HFFc6 (cell line): Measurements from ENCODE around the gene GJA3. TPM values are rescaled to one million over a fixed set of nuclear protein-coding genes. Genes with fewer than 3 reads are reported as not detected.

Experiments used
- DNase-seq: peaks from one replicate; pipeline ENCODE4 v3.0.0-alpha.2; 2018
- H3K27ac Mint-ChIP-seq: 2 replicates; pipeline ENCODE4 v1.8.0; 2020; ENCODE audit warnings: mild to moderate bottlenecking, mixed read lengths
- H3K27me3 Mint-ChIP-seq: 2 replicates; pipeline ENCODE4 v1.8.0; 2021; ENCODE audit warnings: mild to moderate bottlenecking, moderate library complexity, mixed read lengths; ENCODE audit not compliant: insufficient read depth
- H3K36me3 Mint-ChIP-seq: 2 replicates; pipeline ENCODE4 v1.8.0; 2021; ENCODE audit warnings: low read depth, mixed read lengths
- H3K4me1 Mint-ChIP-seq: 2 replicates; pipeline ENCODE4 v1.8.0; 2020; ENCODE audit warnings: low read depth, mixed read lengths
- H3K4me3 Mint-ChIP-seq: 2 replicates; pipeline ENCODE4 v1.8.0; 2020; ENCODE audit warnings: mild to moderate bottlenecking, moderate library complexity, mixed read lengths
- H3K9me3 Mint-ChIP-seq: 2 replicates; pipeline ENCODE4 v1.8.0; 2020; ENCODE audit warnings: mild to moderate bottlenecking, mixed read lengths
- total RNA-seq, 6 experiments: library from RNA; stranded (reverse); fragmentation: NEBNext Ultra II Directional; extraction: Animal tissue kit (Norgen Biotek cat#: 25700); gene quantifications; 2 replicates in 1 of 6; 3 replicates in 5 of 6; pipeline ENCODE4 v1.2.3, GENCODE V29; 2021
- TF ChIP-seq, protein P1 (sequence below): fragments of 200-600 bp; sonication (generic); IDR thresholded peaks from 2 replicates; pipeline ENCODE4 v1.5.0; 2021; ENCODE audit warnings: antibody characterized with exemption, mild to moderate bottlenecking

GJA3 gene
- total RNA-seq, 6 experiments from 2014 or later: 0.09 to 0.14 (median 0.11) TPM

DNA sequence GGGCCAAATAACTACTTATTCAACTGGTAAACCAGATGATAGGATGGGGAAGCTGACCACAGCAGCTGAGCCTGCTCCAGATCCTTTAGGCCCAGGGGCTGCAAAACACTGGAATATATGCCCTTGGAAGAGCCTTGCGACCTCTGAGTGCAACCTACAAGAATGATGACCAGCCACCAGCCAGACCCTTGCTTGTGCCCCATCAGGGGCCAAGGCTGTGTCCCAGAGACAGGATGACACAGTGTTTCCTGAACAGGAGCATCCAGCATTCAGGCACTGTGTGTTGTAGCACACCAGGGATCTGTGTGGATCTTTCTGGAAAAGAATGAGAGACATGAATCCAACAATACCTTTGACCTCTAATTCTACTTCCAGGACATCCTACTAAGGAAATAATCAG is 14.5 kb downstream of the GJA3 start:
- H3K27ac Mint-ChIP-seq: no peak overlapping the region
- peaks cover 68% of the 10 kb centered on the region for H3K27me3 Mint-ChIP-seq
- no peaks in the 10 kb centered on the region for H3K4me1 Mint-ChIP-seq
- no peaks in the 10 kb centered on the region for H3K36me3 Mint-ChIP-seq
- no peak overlapping the region for H3K4me3 Mint-ChIP-seq
- DNase-seq: no peak
- H3K9me3 Mint-ChIP-seq: no peaks in the 10 kb centered on the region
- TF ChIP-seq, protein P1, sequence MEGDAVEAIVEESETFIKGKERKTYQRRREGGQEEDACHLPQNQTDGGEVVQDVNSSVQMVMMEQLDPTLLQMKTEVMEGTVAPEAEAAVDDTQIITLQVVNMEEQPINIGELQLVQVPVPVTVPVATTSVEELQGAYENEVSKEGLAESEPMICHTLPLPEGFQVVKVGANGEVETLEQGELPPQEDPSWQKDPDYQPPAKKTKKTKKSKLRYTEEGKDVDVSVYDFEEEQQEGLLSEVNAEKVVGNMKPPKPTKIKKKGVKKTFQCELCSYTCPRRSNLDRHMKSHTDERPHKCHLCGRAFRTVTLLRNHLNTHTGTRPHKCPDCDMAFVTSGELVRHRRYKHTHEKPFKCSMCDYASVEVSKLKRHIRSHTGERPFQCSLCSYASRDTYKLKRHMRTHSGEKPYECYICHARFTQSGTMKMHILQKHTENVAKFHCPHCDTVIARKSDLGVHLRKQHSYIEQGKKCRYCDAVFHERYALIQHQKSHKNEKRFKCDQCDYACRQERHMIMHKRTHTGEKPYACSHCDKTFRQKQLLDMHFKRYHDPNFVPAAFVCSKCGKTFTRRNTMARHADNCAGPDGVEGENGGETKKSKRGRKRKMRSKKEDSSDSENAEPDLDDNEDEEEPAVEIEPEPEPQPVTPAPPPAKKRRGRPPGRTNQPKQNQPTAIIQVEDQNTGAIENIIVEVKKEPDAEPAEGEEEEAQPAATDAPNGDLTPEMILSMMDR: no peak

DNA sequence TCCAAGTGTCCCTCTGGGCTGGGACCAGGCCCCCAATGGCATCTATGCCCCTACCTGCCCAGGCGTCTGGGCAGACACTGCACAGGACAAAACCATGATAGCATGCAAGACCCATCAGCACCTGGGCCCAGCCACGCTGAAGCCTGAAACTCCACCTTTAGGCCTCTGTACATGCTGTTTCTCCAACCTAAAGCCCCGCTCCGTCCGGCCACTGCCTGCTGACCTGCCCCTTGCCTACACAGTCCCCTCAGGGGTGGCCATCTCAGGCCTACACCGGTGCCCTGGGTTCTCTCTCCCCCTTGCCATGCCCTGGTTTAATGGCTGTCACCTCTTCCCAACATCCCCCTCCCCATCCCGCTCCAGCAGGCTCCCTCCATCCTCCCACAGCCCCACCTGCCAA is 15.3 kb downstream of the GJA3 start:
- H3K4me1 Mint-ChIP-seq: no peaks in the 10 kb centered on the region
- peaks cover 70% of the 10 kb centered on the region for H3K27me3 Mint-ChIP-seq
- no peak overlapping the region for H3K4me3 Mint-ChIP-seq
- H3K27ac Mint-ChIP-seq: no peak overlapping the region
- no peaks in the 10 kb centered on the region for H3K36me3 Mint-ChIP-seq
- H3K9me3 Mint-ChIP-seq: no peaks in the 10 kb centered on the region
- TF ChIP-seq, protein P1: no peak
- no peak for DNase-seq

DNA sequence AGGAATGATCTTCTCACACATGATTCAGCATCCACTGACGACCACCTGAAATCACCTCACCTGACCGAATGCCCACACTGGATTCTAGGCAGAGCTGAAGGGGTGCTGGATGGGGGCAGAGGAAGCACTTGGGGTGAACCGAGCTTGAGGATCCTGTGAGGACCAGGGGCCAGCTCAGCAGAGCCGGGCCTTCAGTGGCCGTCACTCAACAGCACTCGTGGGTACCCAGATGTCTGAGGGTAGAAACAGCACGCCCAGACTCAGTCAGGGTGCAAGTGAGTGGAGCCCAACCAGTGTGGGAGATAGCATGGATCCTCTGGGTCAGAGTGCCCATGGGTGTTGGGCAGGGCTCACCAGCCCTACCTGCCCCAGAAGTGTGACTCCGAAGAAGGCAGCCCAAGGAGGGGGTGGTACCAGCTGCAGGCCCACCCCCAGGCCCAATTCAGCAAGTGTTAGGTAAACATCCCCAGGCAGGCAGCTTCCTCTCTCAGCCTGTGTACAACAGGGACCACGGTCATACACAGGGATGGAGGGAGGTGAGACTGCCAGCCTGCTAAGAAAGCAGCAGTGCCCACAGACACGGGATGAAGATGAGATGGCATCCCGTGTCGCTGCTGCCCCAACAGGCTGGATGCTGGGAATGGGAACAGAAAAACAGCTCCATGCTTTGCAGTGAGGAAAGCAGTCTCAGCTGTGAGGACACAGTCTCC is 16.6 kb downstream of the GJA3 start:
- Mint-ChIP-seq H3K4me1 (no peaks in the 10 kb centered on the region), H3K36me3 (no peaks in the 10 kb centered on the region), H3K4me3 (no peak overlapping the region), H3K27me3 (peaks cover 67% of the 10 kb centered on the region), H3K27ac (no peak overlapping the region), H3K9me3 (no peaks in the 10 kb centered on the region)
- no peak for DNase-seq
- TF ChIP-seq, protein P1: no peak

DNA sequence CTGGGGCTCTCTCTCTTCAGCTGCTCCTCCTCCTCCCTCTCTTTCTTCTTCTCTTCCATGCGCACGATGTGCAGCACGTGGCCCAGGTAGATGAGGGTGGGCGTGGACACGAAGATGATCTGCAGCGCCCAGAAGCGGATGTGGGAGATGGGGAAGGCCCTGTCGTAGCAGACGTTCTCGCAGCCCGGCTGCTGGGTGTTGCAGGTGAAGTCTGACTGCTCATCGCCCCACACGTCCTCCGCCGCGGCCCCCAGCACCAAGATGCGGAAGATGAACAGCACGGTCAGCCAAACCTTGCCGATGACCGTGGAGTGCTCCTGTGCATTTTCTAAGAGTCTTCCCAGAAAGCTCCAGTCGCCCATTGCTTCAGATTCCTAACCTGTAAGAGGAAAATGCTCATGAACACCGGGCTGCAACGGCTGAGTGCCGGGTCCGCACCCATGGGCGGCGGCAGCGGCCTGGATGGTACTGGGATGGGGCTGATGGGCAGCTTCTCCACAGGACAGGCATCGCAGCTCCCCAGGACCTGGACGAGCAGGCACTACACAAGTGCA is 17.8 kb downstream of the GJA3 start:
- TF ChIP-seq, protein P1: no peak
- H3K36me3 Mint-ChIP-seq: no peaks in the 10 kb centered on the region
- H3K27ac Mint-ChIP-seq: no peak overlapping the region
- no peaks in the 10 kb centered on the region for H3K9me3 Mint-ChIP-seq
- peaks cover 57% of the 10 kb centered on the region for H3K27me3 Mint-ChIP-seq
- H3K4me3 Mint-ChIP-seq: no peak overlapping the region
- no peaks in the 10 kb centered on the region for H3K4me1 Mint-ChIP-seq
- DNase-seq: no peak

DNA sequence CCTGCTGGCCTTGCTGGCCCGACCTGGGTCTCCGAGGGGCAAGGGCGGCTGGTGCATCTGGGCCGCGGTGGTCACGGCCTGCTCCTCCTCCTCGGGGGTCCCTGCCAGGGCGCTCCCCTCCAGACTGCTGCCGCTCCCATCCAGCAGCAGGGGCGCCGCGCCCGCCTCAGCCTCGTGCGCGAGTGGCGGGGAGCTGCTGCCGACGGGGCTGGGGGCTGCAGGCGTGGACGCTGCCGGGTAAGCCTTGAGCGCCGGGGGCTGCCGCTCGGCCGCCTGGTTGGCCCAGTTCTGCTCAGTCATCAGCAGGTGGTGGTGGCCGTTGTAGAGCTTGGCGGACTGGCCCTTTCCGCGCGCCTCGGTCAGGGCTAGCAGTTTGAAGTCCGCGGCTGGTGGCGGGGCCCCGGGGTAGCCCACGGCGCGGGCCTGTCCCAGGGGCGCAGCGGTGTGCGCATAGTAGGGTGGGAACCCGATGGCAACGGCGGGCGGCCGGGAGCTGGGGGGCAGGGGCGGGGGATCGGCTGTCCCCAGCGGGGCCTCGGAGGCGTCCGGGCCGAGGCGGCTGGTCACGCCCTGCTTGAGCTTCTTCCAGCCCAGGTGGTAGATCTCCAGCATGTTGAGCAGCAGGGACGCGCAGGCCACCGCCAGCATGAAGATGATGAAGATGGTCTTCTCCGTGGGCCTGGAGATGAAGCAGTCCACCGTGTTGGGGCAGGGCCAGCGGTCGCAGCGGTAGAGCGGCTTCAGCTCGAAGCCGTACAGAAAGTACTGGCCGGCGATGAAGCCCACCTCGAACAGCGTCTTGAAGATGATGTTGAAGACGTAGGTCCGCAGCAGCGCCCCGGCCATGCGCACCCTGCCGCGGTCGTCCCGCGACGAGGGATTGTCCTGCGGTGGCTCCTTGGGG is 18.6 kb downstream of the GJA3 start:
- TF ChIP-seq, protein P1: no peak
- H3K27me3 Mint-ChIP-seq: peaks cover 58% of the 10 kb centered on the region
- H3K27ac Mint-ChIP-seq: no peak overlapping the region
- H3K36me3 Mint-ChIP-seq: no peaks in the 10 kb centered on the region
- no peaks in the 10 kb centered on the region for H3K4me1 Mint-ChIP-seq
- H3K9me3 Mint-ChIP-seq: no peaks in the 10 kb centered on the region
- no peak for DNase-seq
- H3K4me3 Mint-ChIP-seq: no peak overlapping the region
